ENCODE results near the gene C1orf159.

Gene C1orf159

GRCh38 chr1:1033009-1033587 lies 82.8 kb downstream of the C1orf159 start:
- no peak for DNase-seq

GRCh38 chr1:1032424-1032823 lies 83.5 kb downstream of the C1orf159 start:
- no peak for DNase-seq
